NCI-H2171 (cell line): ENCODE measurements around the gene GTSE1.

Source experiments
- DNase-seq: peaks from one replicate; lab custom pipeline; 2025; lab: John Stamatoyannopoulos, UW

GTSE1 gene

GRCh38 chr22:46380069-46380468 lies 83.4 kb downstream of the GTSE1 start:
- DNase-seq = no peak
